Bronchial epithelial cell (primary cell): ENCODE data around the gene LRRC1. TPM values are rescaled to one million over a fixed set of nuclear protein-coding genes. Genes with fewer than 3 reads are reported as not detected.

Experiments used
- DNase-seq: peaks from one replicate; pipeline ENCODE4 v3.0.0-alpha.2; 2010; ENCODE audit warnings: low read depth
- FAIRE-seq: peaks from 2 replicates; lab custom pipeline; 2011; peaks lifted over from hg19 to GRCh38; lab: Jason Lieb, UNC
- H3K27me3 ChIP-seq: 2 replicates; pipeline ENCODE4 v1.5.1; 2011; ENCODE audit warnings: low read length; ENCODE audit not compliant: control insufficient read depth, insufficient read depth
- H3K36me3 ChIP-seq: 2 replicates; pipeline ENCODE4 v1.5.1; 2011; ENCODE audit warnings: low read length; ENCODE audit not compliant: control insufficient read depth, insufficient read depth
- H3K4me3 ChIP-seq: 2 replicates; pipeline ENCODE4 v1.5.1; 2011; ENCODE audit warnings: mild to moderate bottlenecking, low read depth, low read length, control low read depth
- total RNA-seq: library from RNA; depleted of rRNA; stranded (reverse); fragments of >200 nt; gene quantifications from 2 replicates; pipeline ENCODE4 v1.2.1, GENCODE V29; 2014
- TF ChIP-seq, protein P1 (sequence below): IDR thresholded peaks from 2 replicates; pipeline ENCODE4 v1.5.1; 2011; ENCODE audit warnings: mild to moderate bottlenecking, moderate library complexity, low read length, control low read depth, inconsistent platforms; ENCODE audit not compliant: insufficient read depth, severe bottlenecking

Gene LRRC1
- total RNA-seq, 1 donor from 2014 or later, result 19.7 TPM

DNA sequence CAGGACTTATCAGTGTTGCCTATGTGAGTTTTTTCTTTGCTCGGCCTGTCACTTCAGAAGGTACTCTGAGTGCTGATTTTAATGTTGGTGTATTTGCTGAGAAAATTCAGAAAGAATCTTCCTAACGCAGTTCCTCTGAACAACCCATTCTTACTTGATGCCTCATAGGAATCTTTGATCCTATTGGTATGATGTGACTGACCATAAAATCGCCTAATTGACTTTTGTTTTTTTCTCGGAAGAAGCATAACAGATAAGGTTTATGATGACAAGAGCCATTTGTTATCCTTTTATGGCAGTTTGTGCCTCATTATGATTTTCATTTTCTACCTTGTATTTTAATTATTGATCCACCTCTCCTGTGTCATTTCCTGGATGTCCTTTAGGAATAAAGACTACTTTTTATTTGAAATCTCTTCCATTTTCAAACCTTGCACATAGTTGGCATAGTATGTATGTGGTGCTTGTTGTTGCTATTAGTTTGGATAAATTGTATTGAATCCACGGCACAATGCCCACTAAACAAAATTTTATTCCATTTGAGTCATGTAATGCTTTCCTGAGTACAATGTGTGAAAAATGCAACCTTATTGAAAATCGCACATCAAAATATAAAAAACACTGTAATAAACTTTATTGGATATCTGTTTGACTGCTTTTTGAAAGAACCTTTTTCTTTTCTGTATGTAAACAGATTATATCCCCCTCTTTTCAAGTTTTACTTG lies 37.3 kb downstream of the LRRC1 start:
- TF ChIP-seq, protein P1, sequence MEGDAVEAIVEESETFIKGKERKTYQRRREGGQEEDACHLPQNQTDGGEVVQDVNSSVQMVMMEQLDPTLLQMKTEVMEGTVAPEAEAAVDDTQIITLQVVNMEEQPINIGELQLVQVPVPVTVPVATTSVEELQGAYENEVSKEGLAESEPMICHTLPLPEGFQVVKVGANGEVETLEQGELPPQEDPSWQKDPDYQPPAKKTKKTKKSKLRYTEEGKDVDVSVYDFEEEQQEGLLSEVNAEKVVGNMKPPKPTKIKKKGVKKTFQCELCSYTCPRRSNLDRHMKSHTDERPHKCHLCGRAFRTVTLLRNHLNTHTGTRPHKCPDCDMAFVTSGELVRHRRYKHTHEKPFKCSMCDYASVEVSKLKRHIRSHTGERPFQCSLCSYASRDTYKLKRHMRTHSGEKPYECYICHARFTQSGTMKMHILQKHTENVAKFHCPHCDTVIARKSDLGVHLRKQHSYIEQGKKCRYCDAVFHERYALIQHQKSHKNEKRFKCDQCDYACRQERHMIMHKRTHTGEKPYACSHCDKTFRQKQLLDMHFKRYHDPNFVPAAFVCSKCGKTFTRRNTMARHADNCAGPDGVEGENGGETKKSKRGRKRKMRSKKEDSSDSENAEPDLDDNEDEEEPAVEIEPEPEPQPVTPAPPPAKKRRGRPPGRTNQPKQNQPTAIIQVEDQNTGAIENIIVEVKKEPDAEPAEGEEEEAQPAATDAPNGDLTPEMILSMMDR, result no peak
- FAIRE-seq, result no peak
- Histone ChIP-seq H3K36me3 (no peaks in the 10 kb centered on the region), H3K4me3 (no peak overlapping the region), H3K27me3 (no peaks in the 10 kb centered on the region)
- DNase-seq, result no peak

DNA sequence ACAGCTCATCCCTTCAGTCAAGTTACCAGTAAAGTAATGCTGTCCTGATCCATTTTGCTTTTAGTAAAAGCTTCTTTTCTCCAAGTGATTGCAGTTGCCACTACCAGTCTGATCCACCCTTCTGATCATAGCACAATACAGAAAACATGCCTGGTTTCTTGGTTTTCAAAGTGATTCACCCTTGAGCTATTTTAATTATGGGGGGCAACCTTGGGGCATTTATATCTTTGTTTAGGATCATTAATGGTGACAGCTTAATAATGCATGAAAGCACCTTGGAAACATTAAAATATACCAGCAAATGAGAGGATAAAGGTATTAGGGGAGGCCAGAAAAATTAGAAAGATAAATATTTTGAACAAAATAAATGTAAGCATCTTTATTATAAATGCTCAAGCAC lies 38.4 kb downstream of the LRRC1 start:
- H3K36me3 ChIP-seq, result no peaks in the 10 kb centered on the region
- DNase-seq (no peak), FAIRE-seq (no peak)
- TF ChIP-seq, protein P1, result no peak
- no peak overlapping the region for H3K4me3 ChIP-seq
- H3K27me3 ChIP-seq, result no peaks in the 10 kb centered on the region

- no peak for DNase-seq
- no peak overlapping the region for H3K4me3 ChIP-seq
- no peak for FAIRE-seq
- H3K36me3 ChIP-seq, result no peaks in the 10 kb centered on the region
- TF ChIP-seq, protein P1, result no peak
- no peaks in the 10 kb centered on the region for H3K27me3 ChIP-seq
These were observed 39.3 kb downstream of the LRRC1 start for GRCh38 chr6:53834132-53834531.

- no peak overlapping the region for H3K4me3 ChIP-seq
- TF ChIP-seq, protein P1, result no peak
- no peaks in the 10 kb centered on the region for H3K27me3 ChIP-seq
- no peak for FAIRE-seq
- H3K36me3 ChIP-seq, result no peaks in the 10 kb centered on the region
- DNase-seq, result no peak
These were observed 43.3 kb downstream of the LRRC1 start for GRCh38 chr6:53837865-53838769.

GRCh38 chr6:53840027-53840426 lies 45.2 kb downstream of the LRRC1 start:
- Histone ChIP-seq H3K4me3 (no peak overlapping the region), H3K36me3 (no peaks in the 10 kb centered on the region), H3K27me3 (no peaks in the 10 kb centered on the region)
- TF ChIP-seq, protein P1, result no peak
- DNase-seq, result no peak
- no peak for FAIRE-seq
